Hematopoietic multipotent progenitor cell treated with erythropoietin and hydrocortisone succinate and interleukin-3 and kit ligand, for 8 days (in vitro differentiated cells): Measurements from ENCODE around the gene MB21D2.
"Not testable (repeated sequence)": the region's sequence is repeated elsewhere in the genome, so short reads cannot be mapped to it uniquely, and the experiment has no call there.

Experiments used
- DNase-seq: peaks from one replicate; pipeline ENCODE4 v3.0.0-alpha.2; 2015

MB21D2 gene

GRCh38 chr3:192858849-192859585, 58.6 kb downstream of the MB21D2 start:
- DNase-seq, result no peak

- DNase-seq, result no peak
Measured at GRCh38 chr3:192857260-192857661, 60.4 kb downstream of the MB21D2 start.

GRCh38 chr3:192855434-192855833, 62.2 kb downstream of the MB21D2 start:
- DNase-seq, result no peak

GRCh38 chr3:192851821-192852372, 65.8 kb downstream of the MB21D2 start:
- peak; percentile 22 for DNase-seq

GRCh38 chr3:192850451-192850981, 67.1 kb downstream of the MB21D2 start:
- DNase-seq, result peak; percentile 6

- not testable (repeated sequence) for DNase-seq
Measured at GRCh38 chr3:192849821-192850220, 67.8 kb downstream of the MB21D2 start.

GRCh38 chr3:192848371-192849233, 69.1 kb downstream of the MB21D2 start:
- no peak for DNase-seq

- no peak for DNase-seq
Measured at GRCh38 chr3:192847941-192848340, 69.7 kb downstream of the MB21D2 start.

GRCh38 chr3:192845526-192845855, 72.2 kb downstream of the MB21D2 start:
- DNase-seq, result no peak

GRCh38 chr3:192844836-192845525, 72.7 kb downstream of the MB21D2 start:
- DNase-seq, result no peak

GRCh38 chr3:192844486-192844765, 73.2 kb downstream of the MB21D2 start:
- no peak for DNase-seq

GRCh38 chr3:192843723-192844485, 73.8 kb downstream of the MB21D2 start:
- DNase-seq, result no peak

- no peak for DNase-seq
Measured at GRCh38 chr3:192843119-192843518, 74.5 kb downstream of the MB21D2 start.

GRCh38 chr3:192842711-192843110, 74.9 kb downstream of the MB21D2 start:
- no peak for DNase-seq

- DNase-seq, result no peak
Measured at GRCh38 chr3:192842138-192842537, 75.5 kb downstream of the MB21D2 start.

GRCh38 chr3:192841428-192841827, 76.2 kb downstream of the MB21D2 start:
- no peak for DNase-seq

- no peak for DNase-seq
Measured at GRCh38 chr3:192840143-192840836, 77.4 kb downstream of the MB21D2 start.

GRCh38 chr3:192835818-192836815, 81.5 kb downstream of the MB21D2 start:
- no peak for DNase-seq

GRCh38 chr3:192834428-192834827, 83.2 kb downstream of the MB21D2 start:
- DNase-seq, result no peak

- DNase-seq, result no peak
Measured at GRCh38 chr3:192833177-192833890, 84.3 kb downstream of the MB21D2 start.
